ENCODE results near the gene VAC14.

The VAC14 gene

DNA sequence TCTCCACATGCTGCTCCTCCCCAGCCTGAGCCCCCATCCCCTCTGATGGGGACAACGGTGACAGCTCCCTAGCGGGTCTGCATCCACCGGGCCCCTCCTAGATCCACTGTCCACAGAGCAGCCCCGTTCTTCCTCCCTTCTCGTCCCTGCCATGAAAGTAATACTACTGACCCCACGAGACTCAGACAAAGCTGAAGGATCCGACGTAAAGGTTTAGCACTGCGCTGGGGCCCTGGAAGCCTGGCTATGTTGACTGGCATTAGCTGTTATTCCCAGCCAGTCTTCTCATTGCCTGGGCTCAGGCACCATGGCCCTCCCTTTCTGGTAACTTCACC lies 30.7 kb downstream of the VAC14 start:
- Histone ChIP-seq H3K27me3 (replicated peaks; ENCODE audit: control insufficient read depth, insufficient read depth, low read length) (no peaks in the 10 kb centered on the region), H3K4me1 (ENCODE audit: control insufficient read depth, insufficient read depth, low read length) (peaks cover 22% of the 10 kb centered on the region), H3K9ac (ENCODE audit: low read length) (no peak overlapping the region), H3K9me3 (ENCODE audit: control insufficient read depth, low read length) (no peaks in the 10 kb centered on the region), H3K36me3 (ENCODE audit: control insufficient read depth, insufficient read depth, low read length, severe bottlenecking) (peaks cover 13% of the 10 kb centered on the region), H3K4me3 (ENCODE audit: low read length) (no peak overlapping the region)
- DNase-seq (ENCODE audit: low read depth) = no peak

- Histone ChIP-seq H3K4me1 (ENCODE audit: control insufficient read depth, insufficient read depth, low read length) (peaks cover 22% of the 10 kb centered on the region), H3K36me3 (ENCODE audit: control insufficient read depth, insufficient read depth, low read length, severe bottlenecking) (peaks cover 13% of the 10 kb centered on the region), H3K9ac (ENCODE audit: low read length) (no peak overlapping the region), H3K27me3 (replicated peaks; ENCODE audit: control insufficient read depth, insufficient read depth, low read length) (no peaks in the 10 kb centered on the region), H3K9me3 (ENCODE audit: control insufficient read depth, low read length) (no peaks in the 10 kb centered on the region), H3K4me3 (ENCODE audit: low read length) (no peak overlapping the region)
- DNase-seq (ENCODE audit: low read depth) = no peak
These were observed 31.2 kb downstream of the VAC14 start for GRCh38 chr16:70769761-70770160.

- Histone ChIP-seq H3K9me3 (ENCODE audit: control insufficient read depth, low read length) (no peaks in the 10 kb centered on the region), H3K36me3 (ENCODE audit: control insufficient read depth, insufficient read depth, low read length, severe bottlenecking) (peaks cover 11% of the 10 kb centered on the region), H3K9ac (ENCODE audit: low read length) (no peak overlapping the region), H3K4me1 (ENCODE audit: control insufficient read depth, insufficient read depth, low read length) (peaks cover 22% of the 10 kb centered on the region), H3K27me3 (replicated peaks; ENCODE audit: control insufficient read depth, insufficient read depth, low read length) (no peaks in the 10 kb centered on the region), H3K4me3 (ENCODE audit: low read length) (no peak overlapping the region)
- DNase-seq (ENCODE audit: low read depth) = no peak
These were observed 31.8 kb downstream of the VAC14 start for GRCh38 chr16:70769131-70769530.

DNA sequence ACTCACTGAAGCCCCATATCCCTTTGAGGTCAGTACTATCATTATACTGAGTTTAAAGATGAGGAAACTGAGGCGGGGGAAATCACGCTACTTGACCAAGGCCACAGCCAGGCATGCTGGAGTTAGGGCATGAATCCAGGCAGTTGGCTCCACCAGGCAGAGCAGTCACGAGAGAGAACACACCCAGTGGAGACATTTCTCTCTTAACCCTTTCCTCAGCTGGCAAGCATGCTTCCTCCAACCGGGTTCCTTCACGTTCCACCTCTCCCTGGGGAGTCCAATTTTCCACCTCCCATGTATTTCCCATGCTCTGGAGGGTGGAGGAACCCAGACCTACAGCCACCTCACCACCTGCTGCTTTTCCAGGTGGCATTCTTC lies 32.8 kb downstream of the VAC14 start:
- Histone ChIP-seq H3K9me3 (ENCODE audit: control insufficient read depth, low read length) (no peaks in the 10 kb centered on the region), H3K36me3 (ENCODE audit: control insufficient read depth, insufficient read depth, low read length, severe bottlenecking) (peaks cover 9% of the 10 kb centered on the region), H3K4me3 (ENCODE audit: low read length) (no peak overlapping the region), H3K4me1 (ENCODE audit: control insufficient read depth, insufficient read depth, low read length) (peaks cover 22% of the 10 kb centered on the region), H3K9ac (ENCODE audit: low read length) (peak overlapping the region; percentile 35), H3K27me3 (replicated peaks; ENCODE audit: control insufficient read depth, insufficient read depth, low read length) (no peaks in the 10 kb centered on the region)
- peak; percentile 31 for DNase-seq (ENCODE audit: low read depth)

DNA sequence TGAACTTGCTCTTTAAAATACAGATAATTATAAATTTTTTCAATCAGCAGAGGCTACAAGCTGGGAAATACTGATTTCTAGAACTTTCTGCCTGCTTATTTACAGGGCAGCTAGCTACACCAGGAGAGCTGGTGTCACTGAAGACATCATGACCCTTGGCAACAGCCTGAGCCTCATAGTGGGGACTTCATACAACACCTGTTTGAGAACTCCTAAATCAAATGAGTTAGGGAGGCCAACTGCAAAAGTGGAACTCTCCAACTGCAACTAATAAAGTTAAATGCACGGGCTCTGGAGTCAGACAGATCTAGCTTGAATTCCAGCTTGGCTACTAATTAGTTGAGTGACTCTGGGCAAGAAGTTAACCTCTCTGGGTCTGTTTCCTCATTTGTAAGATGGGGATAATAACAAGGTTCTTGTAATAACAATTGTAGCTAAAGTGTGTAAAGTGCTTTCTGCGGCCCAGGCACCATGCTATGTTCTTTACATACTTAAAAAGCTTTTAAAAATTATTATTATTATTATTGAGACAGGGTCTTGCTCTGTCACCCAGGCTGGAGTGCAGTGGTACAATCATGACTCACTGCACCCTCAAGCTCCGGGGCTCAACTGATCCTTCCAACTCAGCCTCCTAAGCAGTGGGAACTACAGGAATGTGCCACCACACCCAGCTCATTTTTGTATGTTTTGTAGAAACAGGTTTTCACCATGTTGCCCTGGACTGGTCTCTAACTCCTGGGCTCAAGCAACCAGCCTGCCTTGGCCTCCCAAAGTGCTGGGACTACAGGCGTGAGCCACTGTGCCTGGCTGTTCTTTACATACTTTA lies 33.4 kb downstream of the VAC14 start:
- Histone ChIP-seq H3K36me3 (ENCODE audit: control insufficient read depth, insufficient read depth, low read length, severe bottlenecking) (peaks cover 9% of the 10 kb centered on the region), H3K27me3 (replicated peaks; ENCODE audit: control insufficient read depth, insufficient read depth, low read length) (no peaks in the 10 kb centered on the region), H3K4me3 (ENCODE audit: low read length) (no peak overlapping the region), H3K9me3 (ENCODE audit: control insufficient read depth, low read length) (no peaks in the 10 kb centered on the region), H3K4me1 (ENCODE audit: control insufficient read depth, insufficient read depth, low read length) (peaks cover 20% of the 10 kb centered on the region), H3K9ac (ENCODE audit: low read length) (peak overlapping the region; percentile 29)
- peak; percentile 58 for DNase-seq (ENCODE audit: low read depth)

- Histone ChIP-seq H3K4me3 (ENCODE audit: low read length) (no peak overlapping the region), H3K9ac (ENCODE audit: low read length) (no peak overlapping the region), H3K4me1 (ENCODE audit: control insufficient read depth, insufficient read depth, low read length) (peaks cover 14% of the 10 kb centered on the region), H3K36me3 (ENCODE audit: control insufficient read depth, insufficient read depth, low read length, severe bottlenecking) (peaks cover 4% of the 10 kb centered on the region), H3K27me3 (replicated peaks; ENCODE audit: control insufficient read depth, insufficient read depth, low read length) (no peaks in the 10 kb centered on the region), H3K9me3 (ENCODE audit: control insufficient read depth, low read length) (no peaks in the 10 kb centered on the region)
- DNase-seq (ENCODE audit: low read depth) = no peak
These were observed 34.3 kb downstream of the VAC14 start for GRCh38 chr16:70766658-70767057.

DNA sequence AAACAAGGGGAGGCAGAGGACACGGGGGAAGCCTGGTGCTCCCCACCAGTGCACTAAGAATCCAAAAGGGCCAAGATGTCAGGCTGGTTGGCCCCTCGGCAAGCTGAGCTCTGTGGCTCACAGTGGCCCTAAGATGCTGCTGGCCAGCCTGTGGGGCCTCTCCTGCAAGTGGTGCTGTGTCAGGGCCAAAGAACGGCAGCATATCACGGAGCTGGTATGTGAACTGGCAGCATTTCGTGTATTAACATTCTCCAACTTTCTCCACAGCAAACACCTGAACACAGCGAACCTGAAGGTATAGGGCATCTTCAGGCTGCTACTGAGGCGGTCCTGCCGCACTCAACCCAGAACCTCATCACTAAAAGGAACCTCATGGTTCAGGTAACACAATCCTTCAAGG lies 34.8 kb downstream of the VAC14 start:
- H3K9ac ChIP-seq (ENCODE audit: low read length) = no peak overlapping the region
- no peaks in the 10 kb centered on the region for H3K27me3 ChIP-seq (replicated peaks; ENCODE audit: control insufficient read depth, insufficient read depth, low read length)
- peaks cover 18% of the 10 kb centered on the region for H3K4me1 ChIP-seq (ENCODE audit: control insufficient read depth, insufficient read depth, low read length)
- H3K4me3 ChIP-seq (ENCODE audit: low read length) = no peak overlapping the region
- H3K36me3 ChIP-seq (ENCODE audit: control insufficient read depth, insufficient read depth, low read length, severe bottlenecking) = peaks cover 2% of the 10 kb centered on the region
- no peak for DNase-seq (ENCODE audit: low read depth)
- H3K9me3 ChIP-seq (ENCODE audit: control insufficient read depth, low read length) = no peaks in the 10 kb centered on the region

GRCh38 chr16:70765491-70765890 lies 35.5 kb downstream of the VAC14 start:
- Histone ChIP-seq H3K36me3 (ENCODE audit: control insufficient read depth, insufficient read depth, low read length, severe bottlenecking) (no peaks in the 10 kb centered on the region), H3K4me1 (ENCODE audit: control insufficient read depth, insufficient read depth, low read length) (peaks cover 25% of the 10 kb centered on the region), H3K27me3 (replicated peaks; ENCODE audit: control insufficient read depth, insufficient read depth, low read length) (no peaks in the 10 kb centered on the region), H3K9ac (ENCODE audit: low read length) (no peak overlapping the region), H3K4me3 (ENCODE audit: low read length) (no peak overlapping the region), H3K9me3 (ENCODE audit: control insufficient read depth, low read length) (no peaks in the 10 kb centered on the region)
- no peak for DNase-seq (ENCODE audit: low read depth)

DNA sequence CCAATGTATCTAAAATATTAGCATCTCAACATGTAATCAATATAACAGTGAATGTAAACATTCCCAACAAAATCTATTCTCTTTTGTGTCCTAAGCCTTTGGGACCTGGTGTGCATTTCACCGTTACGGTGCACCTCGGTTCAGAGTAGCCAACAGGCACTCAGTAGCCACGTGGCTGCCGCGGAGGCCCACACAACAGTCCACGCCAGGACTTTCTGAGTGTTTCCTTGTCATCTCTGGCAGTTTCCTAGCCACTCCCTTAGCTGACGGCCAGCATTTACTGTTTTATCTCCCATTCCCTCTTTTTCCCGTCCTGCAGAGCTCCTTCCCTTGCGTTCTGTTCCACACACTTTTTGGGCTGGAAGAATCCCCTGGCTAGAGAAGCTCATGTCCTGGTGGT lies 36.3 kb downstream of the VAC14 start:
- no peaks in the 10 kb centered on the region for H3K27me3 ChIP-seq (replicated peaks; ENCODE audit: control insufficient read depth, insufficient read depth, low read length)
- no peaks in the 10 kb centered on the region for H3K9me3 ChIP-seq (ENCODE audit: control insufficient read depth, low read length)
- no peak overlapping the region for H3K9ac ChIP-seq (ENCODE audit: low read length)
- no peak overlapping the region for H3K4me3 ChIP-seq (ENCODE audit: low read length)
- no peak for DNase-seq (ENCODE audit: low read depth)
- H3K4me1 ChIP-seq (ENCODE audit: control insufficient read depth, insufficient read depth, low read length) = peaks cover 32% of the 10 kb centered on the region
- no peaks in the 10 kb centered on the region for H3K36me3 ChIP-seq (ENCODE audit: control insufficient read depth, insufficient read depth, low read length, severe bottlenecking)

- Histone ChIP-seq H3K4me1 (ENCODE audit: control insufficient read depth, insufficient read depth, low read length) (peaks cover 19% of the 10 kb centered on the region), H3K9ac (ENCODE audit: low read length) (peak overlapping the region; percentile 18), H3K36me3 (ENCODE audit: control insufficient read depth, insufficient read depth, low read length, severe bottlenecking) (peaks cover 24% of the 10 kb centered on the region), H3K9me3 (ENCODE audit: control insufficient read depth, low read length) (no peaks in the 10 kb centered on the region), H3K27me3 (replicated peaks; ENCODE audit: control insufficient read depth, insufficient read depth, low read length) (no peaks in the 10 kb centered on the region), H3K4me3 (ENCODE audit: low read length) (peak overlapping the region; percentile 4)
- no peak for DNase-seq (ENCODE audit: low read depth)
These were observed 40.7 kb downstream of the VAC14 start for GRCh38 chr16:70760221-70760620.

DNA sequence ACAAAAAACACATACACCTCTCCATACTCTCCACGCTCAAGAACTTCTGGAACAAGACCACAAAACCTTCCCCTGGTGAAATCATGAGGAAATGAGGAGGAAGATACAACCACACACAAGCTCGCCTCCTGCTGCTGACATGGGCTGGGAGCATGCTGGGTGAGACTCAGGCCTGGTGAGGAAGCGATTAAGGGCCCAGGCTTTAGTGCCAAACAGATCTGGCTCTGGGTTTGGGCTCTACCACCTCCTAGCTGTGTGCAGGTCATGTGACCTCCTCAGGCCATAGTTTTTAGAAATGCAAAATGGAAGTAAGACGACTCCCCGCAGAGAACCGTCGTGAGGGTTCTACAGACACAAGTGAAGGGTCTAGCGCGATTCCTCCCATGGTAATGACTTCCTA lies 41.3 kb downstream of the VAC14 start:
- H3K36me3 ChIP-seq (ENCODE audit: control insufficient read depth, insufficient read depth, low read length, severe bottlenecking) = peaks cover 24% of the 10 kb centered on the region
- DNase-seq (ENCODE audit: low read depth) = no peak

DNA sequence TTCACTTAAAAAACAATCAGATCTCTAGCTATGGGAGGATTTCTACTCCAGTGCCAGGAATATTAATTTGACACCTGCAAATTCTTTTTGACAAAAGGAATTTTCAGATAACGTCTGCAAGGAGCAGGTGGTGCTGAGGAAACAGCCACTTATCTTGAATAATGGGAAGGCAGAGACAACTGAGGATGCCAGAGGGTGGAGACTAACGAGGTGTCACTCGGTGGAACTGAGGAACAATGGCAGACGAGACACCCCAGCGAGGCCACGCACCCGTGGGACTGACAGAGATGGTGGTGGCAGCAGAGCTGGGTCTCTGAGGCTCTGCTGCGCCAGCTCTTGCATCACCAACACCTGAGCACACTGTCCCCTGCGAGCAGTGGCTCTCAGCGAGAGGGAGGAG lies 42.2 kb downstream of the VAC14 start:
- Histone ChIP-seq H3K4me3 (ENCODE audit: low read length) (no peak overlapping the region), H3K36me3 (ENCODE audit: control insufficient read depth, insufficient read depth, low read length, severe bottlenecking) (peaks cover 24% of the 10 kb centered on the region)
- no peak for DNase-seq (ENCODE audit: low read depth)

More for the DNA sequence above, 41.3 kb downstream of the VAC14 start:
- H3K4me1 ChIP-seq (ENCODE audit: control insufficient read depth, insufficient read depth, low read length) = peaks cover 19% of the 10 kb centered on the region
- H3K9ac ChIP-seq (ENCODE audit: low read length) = no peak overlapping the region
- no peak overlapping the region for H3K4me3 ChIP-seq (ENCODE audit: low read length)
- H3K27me3 ChIP-seq (replicated peaks; ENCODE audit: control insufficient read depth, insufficient read depth, low read length) = no peaks in the 10 kb centered on the region
- H3K9me3 ChIP-seq (ENCODE audit: control insufficient read depth, low read length) = no peaks in the 10 kb centered on the region

More for the DNA sequence above, 42.2 kb downstream of the VAC14 start:
- no peaks in the 10 kb centered on the region for H3K9me3 ChIP-seq (ENCODE audit: control insufficient read depth, low read length)
- H3K4me1 ChIP-seq (ENCODE audit: control insufficient read depth, insufficient read depth, low read length) = peaks cover 21% of the 10 kb centered on the region
- H3K9ac ChIP-seq (ENCODE audit: low read length) = no peak overlapping the region
- H3K27me3 ChIP-seq (replicated peaks; ENCODE audit: control insufficient read depth, insufficient read depth, low read length) = no peaks in the 10 kb centered on the region
